Activated CD8-positive, alpha-beta memory T cell treated with anti-CD3 and anti-CD28 coated beads for 4 hours (primary cell): Measurements from ENCODE around the gene PXT1.

Experiments used
- DNase-seq, 2 donors: peaks; one replicate each; pipeline ENCODE4 v3.0.0-alpha.2; 2020; ENCODE audit warnings: low read depth in 2 of 2

The PXT1 gene

DNA sequence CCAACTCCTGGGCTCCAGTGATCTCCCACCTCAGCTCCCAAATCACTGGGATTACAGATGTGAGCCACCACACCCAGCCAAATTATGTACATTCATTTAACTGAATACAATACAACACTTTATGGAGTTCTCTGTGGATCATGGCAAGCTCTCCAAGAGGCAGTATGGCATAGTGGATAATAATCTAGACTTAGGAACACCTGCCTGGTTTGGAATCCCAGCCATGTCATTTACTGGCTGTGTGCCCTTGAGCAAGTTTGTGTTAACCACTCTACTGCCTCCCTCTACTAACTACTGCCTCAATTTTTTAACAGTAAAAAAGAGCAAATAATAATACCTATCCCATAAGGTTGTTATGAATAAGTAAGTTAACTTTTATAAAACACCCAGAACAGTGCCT, 53.3 kb downstream of the PXT1 start:
- no peak for DNase-seq

- peak; percentile 14 to 53 for DNase-seq
Observed at GRCh38 chr6:36387440-36388303, 55.0 kb downstream of the PXT1 start, which contains the start of gene ETV7. Gene ETV7, minus strand, starts transcription at chr6:36387669. Its CDS starts 128 bp downstream, at chr6:36387541.

DNA sequence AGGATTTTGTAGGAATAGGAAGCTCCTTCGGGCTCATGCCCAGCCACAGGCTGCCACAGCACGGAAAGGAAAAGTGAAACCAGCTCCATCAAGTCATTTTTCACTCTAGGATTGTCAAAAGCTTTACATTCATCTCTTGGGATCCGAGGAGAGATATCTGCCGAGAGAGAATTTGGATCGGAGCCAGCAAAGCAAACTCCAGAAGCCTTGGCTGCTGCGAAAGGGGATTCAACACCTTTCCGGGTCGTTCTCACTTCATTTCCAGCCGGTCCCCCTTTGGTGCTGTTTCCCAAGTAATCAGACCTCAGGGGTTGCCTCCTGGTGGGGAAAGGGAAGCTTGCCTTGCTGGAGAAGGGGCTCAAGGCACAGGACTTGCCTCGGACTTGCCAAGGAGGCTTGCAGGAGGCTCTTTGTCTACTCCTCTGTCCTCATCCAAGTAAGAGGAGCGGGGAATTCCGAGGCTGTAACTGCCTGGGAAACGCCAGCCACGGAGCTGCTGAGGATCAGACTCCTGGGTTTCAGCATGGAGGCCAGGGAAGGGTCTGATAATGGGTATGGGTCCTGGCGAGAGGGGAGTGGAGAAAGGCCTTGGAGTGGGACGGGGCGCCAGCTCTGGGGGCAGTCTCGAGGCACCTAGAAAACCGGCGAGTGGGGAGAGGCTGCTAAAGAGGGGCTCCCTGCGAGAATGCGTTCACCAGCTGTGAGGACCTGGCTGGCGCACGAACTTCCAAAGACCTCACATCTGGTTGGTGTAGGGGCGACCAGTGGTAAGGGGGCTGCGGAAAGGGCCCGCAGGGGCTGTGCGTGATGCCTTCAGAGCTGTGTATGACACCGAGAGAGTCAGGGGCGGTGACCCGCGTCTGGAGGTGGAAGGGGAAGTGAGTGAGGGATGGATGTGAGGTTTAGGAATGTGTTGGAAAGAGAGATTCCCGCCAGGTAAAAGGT, 55.9 kb downstream of the PXT1 start:
- DNase-seq, result no peak

DNA sequence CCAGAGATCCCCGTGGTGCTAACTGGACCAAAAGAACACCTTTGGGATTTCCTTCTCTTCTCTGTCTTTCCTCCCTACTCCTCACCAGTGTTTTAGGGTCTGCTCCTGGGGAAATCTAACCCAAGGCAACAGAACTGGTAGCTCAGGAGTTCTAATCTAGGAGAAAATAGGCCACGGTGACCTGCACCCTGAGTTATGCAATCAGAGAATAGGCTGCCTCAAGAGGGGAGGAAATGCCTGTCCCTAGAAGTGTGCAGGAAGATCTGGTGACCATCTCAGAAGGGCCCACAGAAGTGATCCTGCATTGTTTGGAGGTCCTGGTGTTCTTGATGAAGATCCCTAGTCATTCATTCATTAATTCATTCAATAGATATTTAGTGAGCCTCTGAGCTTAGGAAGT, 58.6 kb downstream of the PXT1 start:
- DNase-seq, result no peak

DNA sequence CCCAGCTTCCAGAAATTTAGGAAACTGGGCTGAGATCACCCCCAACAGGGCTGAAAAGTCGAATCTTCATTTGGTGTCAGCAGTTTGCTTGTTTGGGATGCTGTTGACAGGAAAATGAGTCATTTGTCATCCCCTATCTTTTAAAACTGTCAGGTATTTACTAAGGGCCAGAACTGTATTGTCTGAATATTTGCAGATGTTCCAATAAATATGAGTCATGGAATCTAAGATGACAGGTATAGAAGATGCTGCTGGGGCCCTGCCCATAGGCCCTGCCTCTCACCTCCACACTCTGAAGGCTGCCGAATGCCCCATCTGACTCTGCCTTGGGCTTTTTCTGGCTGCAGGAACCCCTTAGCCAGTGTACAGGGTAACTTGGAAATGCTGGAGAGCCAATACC, 59.0 kb downstream of the PXT1 start:
- no peak for DNase-seq

- no peak for DNase-seq
Observed at GRCh38 chr6:36382976-36383375, 59.7 kb downstream of the PXT1 start.

GRCh38 chr6:36381502-36382389, 60.9 kb downstream of the PXT1 start:
- DNase-seq, result no peak

DNA sequence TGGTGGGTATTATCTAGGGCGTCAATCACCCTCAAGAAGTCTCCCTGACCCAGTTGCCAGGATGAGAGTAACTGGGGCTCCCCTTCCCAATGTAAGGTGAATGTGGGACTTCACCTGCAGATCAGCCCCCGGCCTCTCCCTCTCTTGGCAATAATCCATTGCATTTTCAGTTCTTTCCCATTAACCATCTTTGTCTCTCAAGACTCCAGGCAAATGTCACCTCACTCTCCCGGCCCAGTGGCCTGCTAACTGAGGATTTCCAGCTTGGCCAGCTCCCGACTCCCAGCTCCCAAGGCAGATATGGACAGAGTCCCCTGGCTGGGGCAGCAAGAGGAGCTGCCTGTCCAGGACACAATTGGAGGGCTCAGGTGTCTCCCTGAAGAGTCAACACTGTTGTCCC, 62.5 kb downstream of the PXT1 start:
- no peak for DNase-seq

DNA sequence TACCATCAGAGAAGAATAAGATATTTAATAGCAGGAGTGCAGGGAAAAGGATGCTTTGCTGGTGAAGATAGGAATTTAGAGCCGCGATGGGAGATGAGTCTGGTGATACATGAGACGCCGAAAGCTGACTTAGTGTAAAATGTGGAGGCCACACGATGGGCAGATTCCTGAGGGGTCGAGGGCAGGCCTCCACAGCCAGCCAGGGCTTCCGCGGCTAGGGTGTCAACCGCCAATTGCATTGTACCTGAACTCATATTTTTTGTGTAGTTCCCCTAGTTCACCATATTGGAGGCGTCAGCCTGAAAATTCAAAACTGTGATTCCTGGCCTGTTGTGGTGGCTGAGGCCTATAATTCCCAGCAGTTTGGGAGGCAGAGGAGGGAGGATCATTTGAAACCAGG, 63.7 kb downstream of the PXT1 start:
- DNase-seq, result no peak

GRCh38 chr6:36378243-36378920, 64.3 kb downstream of the PXT1 start:
- no peak for DNase-seq

GRCh38 chr6:36377594-36377993, 65.1 kb downstream of the PXT1 start:
- no peak for DNase-seq

GRCh38 chr6:36376742-36377141, 65.9 kb downstream of the PXT1 start:
- DNase-seq, result no peak

DNA sequence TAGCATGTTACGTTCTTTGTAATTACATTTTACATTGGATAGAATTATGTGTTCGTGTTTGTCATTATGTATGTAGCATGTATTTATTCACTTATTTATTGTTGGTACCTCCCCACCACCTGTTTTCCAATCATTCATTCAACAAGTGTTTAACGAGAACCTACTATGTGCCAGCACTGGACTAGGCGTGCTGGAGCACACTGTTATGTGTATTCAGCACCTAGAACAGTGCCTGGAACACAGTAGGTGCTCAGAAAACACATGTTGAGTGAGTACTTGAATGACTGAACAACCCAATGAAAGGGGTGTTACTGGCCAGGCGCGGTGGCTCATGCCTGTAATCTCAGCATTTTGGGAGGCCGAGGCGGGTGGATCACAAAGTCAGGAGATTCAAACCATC, 66.5 kb downstream of the PXT1 start:
- DNase-seq, result no peak

DNA sequence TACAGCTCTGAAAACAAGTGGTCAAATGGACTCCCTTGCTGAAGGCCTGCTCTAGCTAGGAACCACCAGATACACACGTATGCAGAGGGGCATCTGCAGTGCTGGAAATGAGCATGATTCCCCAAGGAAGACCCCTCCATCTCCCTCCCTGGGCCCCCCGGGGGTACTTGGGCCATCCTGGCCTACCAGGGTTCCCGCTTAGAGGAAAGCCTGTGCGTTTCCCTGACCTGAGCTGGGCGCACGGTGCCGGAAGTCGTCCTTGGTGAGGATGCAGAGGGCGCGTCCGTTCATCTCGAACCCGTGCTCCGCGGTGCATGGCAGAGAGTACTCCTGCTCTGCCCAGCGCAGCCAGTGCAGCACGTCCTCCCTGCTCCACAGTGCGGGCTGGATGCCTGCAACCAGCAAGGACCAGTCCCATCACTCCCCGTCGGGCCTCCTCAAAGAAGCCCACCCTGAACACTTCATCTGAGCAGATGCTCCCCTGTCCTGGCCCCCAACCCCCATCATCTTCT, 67.0 kb downstream of the PXT1 start:
- DNase-seq, result no peak

- no peak for DNase-seq
Observed at GRCh38 chr6:36374972-36375371, 67.7 kb downstream of the PXT1 start.

GRCh38 chr6:36374194-36374593, 68.5 kb downstream of the PXT1 start:
- DNase-seq, result no peak

GRCh38 chr6:36373368-36374019, 69.2 kb downstream of the PXT1 start:
- DNase-seq, result no peak

DNA sequence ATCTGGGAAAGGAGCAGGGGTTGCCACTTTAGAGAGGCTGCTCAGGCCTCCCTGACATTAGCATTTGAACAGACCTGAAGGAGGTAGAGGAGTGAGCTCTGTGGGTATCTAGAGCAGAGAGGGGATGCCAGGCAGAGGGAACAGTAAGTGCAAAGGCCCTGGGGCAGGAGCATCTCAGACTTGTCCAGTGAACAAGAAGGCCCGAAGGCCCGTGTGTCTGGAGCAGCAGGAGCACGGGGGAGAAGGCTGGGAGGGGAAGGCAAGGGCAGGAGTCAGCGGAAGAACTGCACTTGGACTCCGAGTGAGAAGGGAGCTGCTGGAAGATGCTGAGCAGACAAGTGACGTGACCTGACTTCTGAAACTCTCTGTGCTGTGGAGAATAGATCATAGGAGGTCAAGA, 70.6 kb downstream of the PXT1 start:
- DNase-seq, result no peak

GRCh38 chr6:36371211-36371610, 71.4 kb downstream of the PXT1 start:
- DNase-seq, result no peak

DNA sequence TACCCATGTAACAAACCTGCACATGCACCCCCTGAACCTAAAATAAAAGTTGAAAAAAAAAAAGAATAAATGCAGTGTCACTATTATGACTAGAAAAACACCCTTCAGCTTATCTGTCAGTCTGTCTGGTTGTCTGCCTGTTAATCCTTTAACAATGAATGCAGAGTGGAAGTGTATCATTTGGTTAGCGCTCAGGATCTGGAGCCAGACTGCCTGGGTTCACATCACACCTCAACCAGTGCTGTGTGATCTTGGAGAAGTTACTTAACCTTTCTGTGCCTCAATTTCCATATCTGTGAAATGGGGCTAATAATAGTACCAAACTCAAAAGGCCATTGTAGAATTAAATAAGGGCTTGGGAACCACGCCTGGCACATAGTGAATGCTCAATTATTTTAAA, 72.0 kb downstream of the PXT1 start:
- no peak for DNase-seq
